Measurements from ENCODE around the gene KCNA10.

GRCh38 chr1:110508028-110508940 is 10.7 kb downstream of the KCNA10 start:
- no peak for TF ChIP-seq SUZ12 (IDR thresholded peaks at IDR 0.05)
- no peak for TF ChIP-seq BHLHE40 (IDR thresholded peaks at IDR 0.05; ENCODE audit: borderline replicate concordance)
- no peak for TF ChIP-seq ARNT (IDR thresholded peaks at IDR 0.05)
- no peak for TF ChIP-seq FOXM1 (IDR thresholded peaks at IDR 0.05; ENCODE audit: borderline replicate concordance)
- TF ChIP-seq PKNOX1 (IDR thresholded peaks at IDR 0.05): no peak
- TF ChIP-seq TARDBP (IDR thresholded peaks at IDR 0.05): no peak
- no peak for TF ChIP-seq LEF1 (IDR thresholded peaks at IDR 0.05; ENCODE audit: borderline replicate concordance)
- no peak for TF ChIP-seq SP1 (IDR thresholded peaks at IDR 0.05)
- no peak for TF ChIP-seq ELF4 (IDR thresholded peaks at IDR 0.05)
- no peak for TF ChIP-seq CTBP1 (IDR thresholded peaks at IDR 0.05; ENCODE audit: borderline replicate concordance)
